C4-2B (cell line): Measurements from ENCODE around the gene ISL2.

Source experiments
- H3K27ac ChIP-seq: fragments of 450-650 bp; 2 replicates; pipeline ENCODE4 v1.5.1; 2017
- ZFX ChIP-seq: fragments of 450-650 bp; IDR thresholded peaks from 2 replicates; pipeline ENCODE4 v1.6.1; 2017
- TF ChIP-seq, protein P1 (sequence below): fragments of 450-650 bp; conservative IDR thresholded peaks from 2 replicates; pipeline ENCODE4 v1.5.1; 2017; ENCODE audit warnings: mild to moderate bottlenecking

Gene ISL2

DNA sequence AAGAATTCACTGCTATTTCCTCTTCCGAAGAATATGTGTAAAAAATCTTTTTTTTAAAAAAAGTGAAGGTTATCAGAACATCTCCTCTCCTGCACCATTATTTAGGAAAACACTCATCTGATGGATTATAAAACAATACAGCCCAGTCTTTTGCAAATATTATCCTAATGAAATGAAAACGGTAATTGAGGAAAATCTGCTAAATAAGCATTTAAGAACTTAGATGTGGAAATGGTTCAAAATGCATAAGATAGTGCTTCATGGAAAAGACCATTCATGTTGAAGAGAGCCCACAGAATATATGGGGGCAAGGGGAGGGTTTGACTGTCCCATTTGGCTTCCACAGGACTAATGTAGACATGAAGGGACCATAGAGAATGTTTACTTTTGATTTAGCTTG, 47.8 kb downstream of the ISL2 start:
- no peak overlapping the region for H3K27ac ChIP-seq
- TF ChIP-seq ZFX = no peak

GRCh38 chr15:76386178-76386577, 49.6 kb downstream of the ISL2 start:
- no peak overlapping the region for H3K27ac ChIP-seq
- no peak for TF ChIP-seq ZFX
- TF ChIP-seq, protein P1, sequence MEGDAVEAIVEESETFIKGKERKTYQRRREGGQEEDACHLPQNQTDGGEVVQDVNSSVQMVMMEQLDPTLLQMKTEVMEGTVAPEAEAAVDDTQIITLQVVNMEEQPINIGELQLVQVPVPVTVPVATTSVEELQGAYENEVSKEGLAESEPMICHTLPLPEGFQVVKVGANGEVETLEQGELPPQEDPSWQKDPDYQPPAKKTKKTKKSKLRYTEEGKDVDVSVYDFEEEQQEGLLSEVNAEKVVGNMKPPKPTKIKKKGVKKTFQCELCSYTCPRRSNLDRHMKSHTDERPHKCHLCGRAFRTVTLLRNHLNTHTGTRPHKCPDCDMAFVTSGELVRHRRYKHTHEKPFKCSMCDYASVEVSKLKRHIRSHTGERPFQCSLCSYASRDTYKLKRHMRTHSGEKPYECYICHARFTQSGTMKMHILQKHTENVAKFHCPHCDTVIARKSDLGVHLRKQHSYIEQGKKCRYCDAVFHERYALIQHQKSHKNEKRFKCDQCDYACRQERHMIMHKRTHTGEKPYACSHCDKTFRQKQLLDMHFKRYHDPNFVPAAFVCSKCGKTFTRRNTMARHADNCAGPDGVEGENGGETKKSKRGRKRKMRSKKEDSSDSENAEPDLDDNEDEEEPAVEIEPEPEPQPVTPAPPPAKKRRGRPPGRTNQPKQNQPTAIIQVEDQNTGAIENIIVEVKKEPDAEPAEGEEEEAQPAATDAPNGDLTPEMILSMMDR = no peak

- TF ChIP-seq ZFX = no peak
- TF ChIP-seq, protein P1 = no peak
- no peak overlapping the region for H3K27ac ChIP-seq
Observed at GRCh38 chr15:76386926-76387325, 50.4 kb downstream of the ISL2 start.

- no peak for TF ChIP-seq ZFX
- TF ChIP-seq, protein P1 = no peak
Observed at GRCh38 chr15:76390571-76390970, 54.0 kb downstream of the ISL2 start.

GRCh38 chr15:76391309-76391708, 54.7 kb downstream of the ISL2 start:
- TF ChIP-seq ZFX = no peak
- TF ChIP-seq, protein P1 = no peak
- peak overlapping the region; percentile 64; the same call in 1 of the 2 replicates for H3K27ac ChIP-seq

More at GRCh38 chr15:76390571-76390970, 54.0 kb downstream of the ISL2 start:
- H3K27ac ChIP-seq = peak overlapping the region; percentile 64

GRCh38 chr15:76391847-76392246, 55.3 kb downstream of the ISL2 start:
- H3K27ac ChIP-seq = no peak overlapping the region
- TF ChIP-seq, protein P1 = no peak
- TF ChIP-seq ZFX = no peak
